SK-N-SH (cell line): ENCODE results near the gene HSD11B2. TPM values are rescaled to one million over a fixed set of nuclear protein-coding genes. Genes with fewer than 3 reads are reported as not detected.
A peak's percentile ranks its signal among the peaks of the same experiment; 100 is the strongest.

Source experiments
- CTCF ChIA-PET: fragments of 300-600, 350-600 bp; formaldehyde crosslinking; extraction: SDS; loops from one replicate; lab custom pipeline; 2021; lab: Yijun Ruan, JAX
- POLR2A ChIA-PET: fragments of 350-600 bp; sonication (Branson Sonifier 250); formaldehyde crosslinking; extraction: SDS; loops from one replicate; lab custom pipeline; 2020; ENCODE audit warnings: antibody characterized with exemption, inconsistent platforms; lab: Yijun Ruan, JAX
- DNase-seq: peaks from one replicate; pipeline ENCODE4 v3.0.0; 2012
- H2AFZ ChIP-seq: fragments of 200-600 bp; sonication (generic); 2 replicates; pipeline ENCODE4 v1.8.1; 2016; ENCODE audit warnings: antibody characterized with exemption, mild to moderate bottlenecking, low read depth
- H3F3A ChIP-seq: fragments of 200-600 bp; sonication (generic); replicated peaks from 2 replicates; pipeline ENCODE3; 2016; ENCODE audit warnings: antibody characterized with exemption, mild to moderate bottlenecking; ENCODE audit not compliant: insufficient read depth
- H3K27ac ChIP-seq, 2 experiments: fragments of 200-500 bp in 1 of 2; fragments of 200-600 bp in 1 of 2; sonication (Bioruptor generic) in 1 of 2; sonication (generic), shearing (Covaris generic) in 1 of 2; 2 replicates each; pipeline versions ENCODE4 v1.5.1 to v1.6.1; 2014 to 2016; ENCODE audit warnings: low read depth in 2 of 2, inconsistent platforms in 1 of 2, low read length in 1 of 2, mild to moderate bottlenecking in 1 of 2, mixed read lengths in 1 of 2
- H3K27me3 ChIP-seq: fragments of 200-600 bp; sonication (generic), shearing (Covaris generic); 2 replicates; pipeline ENCODE4 v1.6.1; 2016; ENCODE audit warnings: mixed run types; ENCODE audit not compliant: insufficient read depth
- H3K36me3 ChIP-seq, 2 experiments: fragments of 200-500 bp in 1 of 2; fragments of 200-600 bp in 1 of 2; sonication (Bioruptor generic) in 1 of 2; sonication (generic) in 1 of 2; replicated peaks in 1 of 2; 2 replicates each; pipeline versions ENCODE3 to v1.5.1; 2014 to 2016; ENCODE audit warnings: low read length in 1 of 2, mild to moderate bottlenecking in 1 of 2; ENCODE audit not compliant: insufficient read depth in 2 of 2, control insufficient read depth in 1 of 2
- H3K4me1 ChIP-seq, 2 experiments: fragments of 200-500 bp in 1 of 2; fragments of 200-600 bp in 1 of 2; sonication (Bioruptor generic) in 1 of 2; sonication (generic), shearing (Covaris generic) in 1 of 2; 2 replicates each; pipeline versions ENCODE4 v1.5.1 to v1.6.1; 2014 to 2016; ENCODE audit warnings: low read depth in 1 of 2, low read length in 1 of 2, mixed run types in 1 of 2; ENCODE audit not compliant: insufficient read depth in 2 of 2, control insufficient read depth in 1 of 2
- H3K4me2 ChIP-seq: fragments of 200-600 bp; sonication (generic), shearing (Covaris generic); 2 replicates; pipeline ENCODE4 v1.6.1; 2017; ENCODE audit warnings: mixed run types
- H3K4me3 ChIP-seq, 2 experiments: fragments of 200-500 bp in 1 of 2; fragments of 200-600 bp in 1 of 2; sonication (Bioruptor generic) in 1 of 2; sonication (generic), shearing (Covaris generic) in 1 of 2; 2 replicates each; pipeline versions ENCODE4 v1.5.1 to v1.8.1; 2014 to 2016; ENCODE audit warnings: low read depth in 2 of 2, inconsistent platforms in 1 of 2, low read length in 1 of 2, mild to moderate bottlenecking in 1 of 2, mixed read lengths in 1 of 2, moderate library complexity in 1 of 2
- H3K79me2 ChIP-seq: fragments of 200-600 bp; sonication (generic); 2 replicates; pipeline ENCODE4 v1.8.1; 2017; ENCODE audit warnings: mild to moderate bottlenecking; ENCODE audit not compliant: insufficient read depth
- H3K9ac ChIP-seq: fragments of 200-600 bp; sonication (generic); 2 replicates; pipeline ENCODE4 v1.6.1; 2017; ENCODE audit warnings: mixed run types
- H3K9me2 ChIP-seq: fragments of 200-600 bp; sonication (generic); 2 replicates; pipeline ENCODE4 v1.6.1; 2017; ENCODE audit warnings: mixed run types
- H3K9me3 ChIP-seq: fragments of 200-600 bp; sonication (generic); 2 replicates; pipeline ENCODE4 v1.6.1; 2017; ENCODE audit warnings: mixed run types, mild to moderate bottlenecking, moderate library complexity
- H4K20me1 ChIP-seq: fragments of 200-600 bp; sonication (generic); 2 replicates; pipeline ENCODE4 v1.6.1; 2017; ENCODE audit warnings: mild to moderate bottlenecking, mixed run types; ENCODE audit not compliant: insufficient read depth
- CHD2 ChIP-seq: fragments of 150-350 bp; IDR thresholded peaks from 2 replicates; pipeline ENCODE4 v1.6.1; 2018; ENCODE audit warnings: low read length; ENCODE audit not compliant: partially characterized antibody
- EP300 ChIP-seq, 2 experiments: IDR thresholded peaks; 2 replicates each; pipeline versions ENCODE4 v1.4.0 to v1.6.1; 2012; ENCODE audit warnings: borderline replicate concordance in 1 of 2, low read depth in 1 of 2, low read length in 1 of 2
- FOSL2 ChIP-seq: IDR thresholded peaks from 2 replicates; pipeline ENCODE4 v1.4.0; 2012; ENCODE audit warnings: low read depth, mild to moderate bottlenecking, moderate library complexity, borderline replicate concordance
- FOXM1 ChIP-seq: IDR thresholded peaks from 2 replicates; pipeline ENCODE4 v1.4.0; 2012; ENCODE audit warnings: low read depth, mild to moderate bottlenecking
- GABPA ChIP-seq: IDR thresholded peaks from 2 replicates; pipeline ENCODE4 v1.4.0; 2012; ENCODE audit warnings: low read depth, mild to moderate bottlenecking
- GATA2 ChIP-seq: sonication (generic); formaldehyde crosslinking; IDR thresholded peaks from 2 replicates; pipeline ENCODE4 v1.5.0; 2020; ENCODE audit warnings: mild to moderate bottlenecking, missing genetic modification reagents
- JUND ChIP-seq: IDR thresholded peaks from 2 replicates; pipeline ENCODE4 v1.4.0; 2012
- MXI1 ChIP-seq: IDR thresholded peaks from 2 replicates; pipeline ENCODE4 v1.6.1; 2012; ENCODE audit warnings: mild to moderate bottlenecking, low read depth, low read length, improper control_type of control experiment
- NFIC ChIP-seq: IDR thresholded peaks from 2 replicates; pipeline ENCODE4 v1.4.0; 2012; ENCODE audit warnings: borderline replicate concordance
- NRF1 ChIP-seq: IDR thresholded peaks from 2 replicates; pipeline ENCODE4 v1.6.1; 2012; ENCODE audit warnings: low read depth, mild to moderate bottlenecking, low read length
- RFX5 ChIP-seq: IDR thresholded peaks from 2 replicates; pipeline ENCODE4 v1.6.1; 2012; ENCODE audit warnings: mild to moderate bottlenecking, improper control_type of control experiment, low read length
- SIN3A ChIP-seq: IDR thresholded peaks from 2 replicates; pipeline ENCODE4 v1.6.1; 2012; ENCODE audit warnings: low read depth, mild to moderate bottlenecking, low read length, moderate library complexity, borderline replicate concordance
- TAF1 ChIP-seq: IDR thresholded peaks from 2 replicates; pipeline ENCODE4 v1.6.1; 2012; ENCODE audit warnings: low read depth, mild to moderate bottlenecking, low read length, moderate library complexity, borderline replicate concordance
- TEAD4 ChIP-seq: IDR thresholded peaks from 2 replicates; pipeline ENCODE4 v1.4.0; 2012; ENCODE audit warnings: mild to moderate bottlenecking, borderline replicate concordance; ENCODE audit not compliant: insufficient read depth
- YY1 ChIP-seq: IDR thresholded peaks from 2 replicates; pipeline ENCODE4 v1.4.0; 2012; ENCODE audit warnings: low read depth, mild to moderate bottlenecking
- WGBS: methylation state at CpG from one replicate; pipeline ENCODE4 v1.1.6; 2017; ENCODE audit warnings: low lambda C conversion rate; 5-methylcytosine and 5-hydroxymethylcytosine counted together
- polyA plus RNA-seq, 3 experiments: library from polyadenylated mRNA; depleted of rRNA; stranded (reverse); fragments of >200 nt; gene quantifications; 2 replicates each; pipeline ENCODE4 v1.2.3, GENCODE V29; 2012
- TF ChIP-seq, protein P1 (sequence below): fragments of 150-350 bp; IDR thresholded peaks from 2 replicates; pipeline ENCODE4 v1.6.1; 2017; ENCODE audit warnings: antibody characterized with exemption, low read length, low read depth, borderline replicate concordance
- TF ChIP-seq, protein P2 (sequence below): IDR thresholded peaks from 2 replicates; pipeline ENCODE4 v1.4.0; 2012; ENCODE audit warnings: low read depth, borderline replicate concordance

Gene HSD11B2
- polyA plus RNA-seq, 1 of the 3 experiments (the other 2 are of a cell fraction), result 0.23 TPM

DNA sequence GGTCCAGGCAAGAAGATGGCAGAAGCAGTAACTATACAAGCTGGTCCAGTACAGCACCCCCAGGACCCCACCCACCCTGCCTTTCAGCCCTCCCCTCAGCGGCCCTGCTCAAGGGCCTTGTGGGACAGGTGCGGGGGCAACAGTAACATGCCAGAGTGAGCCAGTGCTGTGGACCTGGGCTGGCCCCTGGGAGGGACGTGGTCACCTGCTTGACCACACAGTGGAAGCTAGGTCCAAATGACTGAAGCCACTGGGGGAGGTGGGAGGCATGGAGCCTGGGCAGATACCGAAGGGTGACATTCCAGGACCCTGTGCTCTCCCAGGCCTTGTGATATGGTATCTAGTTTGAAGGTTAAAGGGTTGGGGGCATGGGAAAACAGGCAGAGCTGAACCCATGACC, 32.8 kb downstream of the HSD11B2 start:
- Histone ChIP-seq H4K20me1 (peaks cover 88% of the 10 kb centered on the region), H3K36me3 (peaks cover 0 to 4% of the 10 kb centered on the region in 2 experiments), H3K4me3 (no peak overlapping the region), H3K27me3 (no peaks in the 10 kb centered on the region), H3K9me2 (no peaks in the 10 kb centered on the region), H3K9ac (no peak overlapping the region), H2AFZ (no peak overlapping the region), H3F3A (peaks cover 7% of the 10 kb centered on the region), H3K79me2 (peaks cover 73% of the 10 kb centered on the region), H3K9me3 (no peaks in the 10 kb centered on the region), H3K4me2 (no peak overlapping the region), H3K27ac (no peak overlapping the region), H3K4me1 (peaks cover 18 to 38% of the 10 kb centered on the region in 2 experiments; a peak in 3 of 4 replicates)
- no peak for DNase-seq
- TF ChIP-seq TAF1 (no peak), JUND (no peak), FOXM1 (no peak)
- CTCF ChIA-PET, result interaction anchor here (0.6 to 8.2 kb wide), 8 partner anchors 12 to 209 kb away, joined by 3 to 76 read pairs (median 10); partner anchors contain the start of gene CARMIL2
- POLR2A ChIA-PET, result no interaction called here
- WGBS, result 96% methylated on average over 3 of the region's 4 CpGs

DNA sequence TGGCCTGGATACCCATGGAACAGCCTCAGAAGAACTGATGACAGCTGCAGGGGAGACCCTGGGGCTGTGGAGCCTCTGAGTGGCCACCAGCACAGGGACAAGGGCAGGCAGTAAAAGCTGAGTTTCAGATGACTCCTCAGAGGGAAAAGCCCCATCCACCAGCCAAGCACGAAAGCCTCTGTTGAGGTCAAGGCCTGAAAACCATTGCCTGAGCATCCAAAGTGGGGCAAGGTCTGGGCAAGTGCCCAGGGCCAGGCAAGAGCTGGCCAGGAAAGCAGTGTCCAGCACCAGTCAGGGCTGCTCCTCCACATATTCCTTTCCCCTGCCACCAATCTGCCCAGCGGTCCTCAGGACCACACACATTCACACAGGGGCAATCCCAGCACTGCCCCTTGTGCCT, 33.6 kb downstream of the HSD11B2 start:
- POLR2A ChIA-PET, result no interaction called here

More for the DNA sequence above, 33.6 kb downstream of the HSD11B2 start:
- Histone ChIP-seq H3K9me2 (no peaks in the 10 kb centered on the region), H4K20me1 (peaks cover 86% of the 10 kb centered on the region), H3K4me1 (peaks cover 13 to 29% of the 10 kb centered on the region in 2 experiments; a peak in 3 of 4 replicates), H2AFZ (no peak overlapping the region), H3K4me2 (0 out of 2 replicates have a peak overlapping the region, but pooled peaks have one; percentile 2), H3F3A (peaks cover 7% of the 10 kb centered on the region), H3K36me3 (peaks cover 0 to 4% of the 10 kb centered on the region in 2 experiments), H3K9me3 (no peaks in the 10 kb centered on the region), H3K27me3 (no peaks in the 10 kb centered on the region), H3K27ac (no peak overlapping the region), H3K4me3 (no peak overlapping the region), H3K79me2 (peaks cover 77% of the 10 kb centered on the region), H3K9ac (no peak overlapping the region)
- CTCF ChIA-PET, result interaction anchor here (1.2 to 8.2 kb wide), 11 partner anchors 11 to 204 kb away, joined by 3 to 76 read pairs (median 12); partner anchors contain the start of genes CARMIL2 and TPPP3
- no CpG with 5 or more reads among the region's 2 CpGs for WGBS
- TF ChIP-seq, protein P1, sequence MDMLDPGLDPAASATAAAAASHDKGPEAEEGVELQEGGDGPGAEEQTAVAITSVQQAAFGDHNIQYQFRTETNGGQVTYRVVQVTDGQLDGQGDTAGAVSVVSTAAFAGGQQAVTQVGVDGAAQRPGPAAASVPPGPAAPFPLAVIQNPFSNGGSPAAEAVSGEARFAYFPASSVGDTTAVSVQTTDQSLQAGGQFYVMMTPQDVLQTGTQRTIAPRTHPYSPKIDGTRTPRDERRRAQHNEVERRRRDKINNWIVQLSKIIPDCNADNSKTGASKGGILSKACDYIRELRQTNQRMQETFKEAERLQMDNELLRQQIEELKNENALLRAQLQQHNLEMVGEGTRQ, result no peak
- no peak for TF ChIP-seq TEAD4
- TF ChIP-seq NRF1, result no peak
- TF ChIP-seq MXI1, result no peak
- TF ChIP-seq GABPA, result no peak
- no peak for TF ChIP-seq CHD2
- no peak for TF ChIP-seq EP300 (IDR thresholded peaks at IDR 0.05; ENCODE audit: borderline replicate concordance in 1 of 2, low read depth in 1 of 2, low read length in 1 of 2)
- TF ChIP-seq GATA2, result no peak
- no peak for TF ChIP-seq SIN3A
- TF ChIP-seq YY1, result no peak
- TF ChIP-seq RFX5, result no peak
- no peak for TF ChIP-seq FOSL2
- TF ChIP-seq NFIC, result no peak
- TF ChIP-seq, protein P2, sequence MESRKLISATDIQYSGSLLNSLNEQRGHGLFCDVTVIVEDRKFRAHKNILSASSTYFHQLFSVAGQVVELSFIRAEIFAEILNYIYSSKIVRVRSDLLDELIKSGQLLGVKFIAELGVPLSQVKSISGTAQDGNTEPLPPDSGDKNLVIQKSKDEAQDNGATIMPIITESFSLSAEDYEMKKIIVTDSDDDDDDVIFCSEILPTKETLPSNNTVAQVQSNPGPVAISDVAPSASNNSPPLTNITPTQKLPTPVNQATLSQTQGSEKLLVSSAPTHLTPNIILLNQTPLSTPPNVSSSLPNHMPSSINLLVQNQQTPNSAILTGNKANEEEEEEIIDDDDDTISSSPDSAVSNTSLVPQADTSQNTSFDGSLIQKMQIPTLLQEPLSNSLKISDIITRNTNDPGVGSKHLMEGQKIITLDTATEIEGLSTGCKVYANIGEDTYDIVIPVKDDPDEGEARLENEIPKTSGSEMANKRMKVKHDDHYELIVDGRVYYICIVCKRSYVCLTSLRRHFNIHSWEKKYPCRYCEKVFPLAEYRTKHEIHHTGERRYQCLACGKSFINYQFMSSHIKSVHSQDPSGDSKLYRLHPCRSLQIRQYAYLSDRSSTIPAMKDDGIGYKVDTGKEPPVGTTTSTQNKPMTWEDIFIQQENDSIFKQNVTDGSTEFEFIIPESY, result no peak
- DNase-seq, result no peak
